Karpas-422 (cell line): ENCODE results near the gene PCIF1. TPM values are rescaled to one million over a fixed set of nuclear protein-coding genes. Genes with fewer than 3 reads are reported as not detected.

ENCODE experiments used
- DNase-seq: peaks from one replicate; pipeline ENCODE4 v3.0.0-alpha.2; 2015
- H2AFZ ChIP-seq: fragments of 200-600 bp; sonication (generic); 2 replicates; pipeline ENCODE4 v1.6.1; 2014; ENCODE audit warnings: antibody characterized with exemption, low read length, mixed read lengths
- H3K27ac ChIP-seq: fragments of 200-600 bp; sonication (generic); 2 replicates; pipeline ENCODE4 v1.5.1; 2014; ENCODE audit warnings: mild to moderate bottlenecking, low read length, moderate library complexity
- H3K27me3 ChIP-seq: fragments of 200-600 bp; sonication (generic); 2 replicates; pipeline ENCODE4 v1.6.1; 2014; ENCODE audit warnings: low read length, mixed read lengths
- H3K36me3 ChIP-seq: fragments of 200-600 bp; sonication (generic); 2 replicates; pipeline ENCODE4 v1.6.1; 2014; ENCODE audit warnings: low read length, mixed read lengths; ENCODE audit not compliant: insufficient read depth
- H3K4me1 ChIP-seq: fragments of 200-600 bp; sonication (generic); 2 replicates; pipeline ENCODE4 v1.6.1; 2014; ENCODE audit warnings: mild to moderate bottlenecking, low read length, mixed read lengths
- H3K4me2 ChIP-seq: fragments of 200-600 bp; sonication (generic); 2 replicates; pipeline ENCODE4 v1.6.1; 2014; ENCODE audit warnings: low read length, low read depth, mild to moderate bottlenecking; ENCODE audit not compliant: poor library complexity, severe bottlenecking
- H3K4me3 ChIP-seq: fragments of 200-600 bp; sonication (generic); 2 replicates; pipeline ENCODE4 v1.5.1; 2014; ENCODE audit warnings: mild to moderate bottlenecking, antibody characterized with exemption, low read length, mixed read lengths
- H3K79me2 ChIP-seq: fragments of 200-600 bp; sonication (generic); 2 replicates; pipeline ENCODE4 v1.6.1; 2014; ENCODE audit warnings: mild to moderate bottlenecking, low read length, mixed read lengths
- H3K9ac ChIP-seq: fragments of 200-600 bp; sonication (generic); 2 replicates; pipeline ENCODE4 v1.6.0; 2014; ENCODE audit warnings: low read length
- H3K9me2 ChIP-seq: fragments of 200-600 bp; sonication (generic), shearing (Covaris generic); replicated peaks from 2 replicates; pipeline ENCODE4 v1.6.0; 2014; ENCODE audit warnings: mild to moderate bottlenecking, low read length, moderate library complexity; ENCODE audit not compliant: insufficient read depth
- H3K9me3 ChIP-seq: fragments of 300-700, 200-600 bp; sonication (generic); 2 replicates; pipeline ENCODE4 v1.6.1; 2014; ENCODE audit warnings: low read length, mixed read lengths
- H4K20me1 ChIP-seq: fragments of 200-600 bp; sonication (generic); 2 replicates; pipeline ENCODE4 v1.6.1; 2014; ENCODE audit warnings: mild to moderate bottlenecking, antibody characterized with exemption, low read length, low read depth; ENCODE audit not compliant: insufficient read depth
- total RNA-seq: library from RNA; depleted of rRNA; stranded (reverse); fragments of >200 nt; shearing (Covaris generic); gene quantifications from 2 replicates; pipeline ENCODE4 v1.2.3, GENCODE V29; 2014; ENCODE audit warnings: low replicate concordance

Gene PCIF1
- total RNA-seq, 1 experiment from 2014 or later: 12.0 TPM

DNA sequence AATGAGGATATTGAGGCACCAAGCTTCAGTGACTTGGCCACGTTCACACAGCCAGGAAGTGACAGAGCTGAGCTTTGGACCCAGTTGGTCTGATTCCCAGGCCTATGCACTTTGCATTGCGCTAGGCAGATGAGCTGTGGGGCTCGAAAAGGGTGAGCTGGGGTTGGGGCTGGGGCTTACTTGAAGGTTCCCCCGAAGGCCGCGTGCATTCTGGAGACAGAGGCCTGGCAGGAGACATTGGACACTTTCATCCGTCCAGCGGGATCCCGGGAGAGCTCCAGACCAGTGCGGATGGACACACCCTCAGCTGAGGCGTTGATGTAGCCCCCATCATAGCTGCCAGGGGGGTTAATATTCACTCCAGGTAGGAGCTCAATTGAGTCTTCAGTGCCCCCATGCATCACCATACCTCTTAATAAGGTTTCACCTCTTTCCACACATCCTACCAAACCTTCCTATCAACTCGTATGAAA, 25.1 kb upstream of the PCIF1 start:
- no peak overlapping the region for H3K9ac ChIP-seq
- H3K27me3 ChIP-seq: no peaks in the 10 kb centered on the region
- H3K4me2 ChIP-seq: peak overlapping the region; percentile 59
- peaks cover 50% of the 10 kb centered on the region for H3K4me1 ChIP-seq
- H3K9me3 ChIP-seq: no peaks in the 10 kb centered on the region
- H3K27ac ChIP-seq: no peak overlapping the region
- no peak for DNase-seq
- H2AFZ ChIP-seq: no peak overlapping the region
- H4K20me1 ChIP-seq: no peaks in the 10 kb centered on the region
- H3K4me3 ChIP-seq: peak overlapping the region; percentile 58; the same call in 1 of the 2 replicates
- H3K79me2 ChIP-seq: no peaks in the 10 kb centered on the region
- no peaks in the 10 kb centered on the region for H3K9me2 ChIP-seq
- H3K36me3 ChIP-seq: no peaks in the 10 kb centered on the region

DNA sequence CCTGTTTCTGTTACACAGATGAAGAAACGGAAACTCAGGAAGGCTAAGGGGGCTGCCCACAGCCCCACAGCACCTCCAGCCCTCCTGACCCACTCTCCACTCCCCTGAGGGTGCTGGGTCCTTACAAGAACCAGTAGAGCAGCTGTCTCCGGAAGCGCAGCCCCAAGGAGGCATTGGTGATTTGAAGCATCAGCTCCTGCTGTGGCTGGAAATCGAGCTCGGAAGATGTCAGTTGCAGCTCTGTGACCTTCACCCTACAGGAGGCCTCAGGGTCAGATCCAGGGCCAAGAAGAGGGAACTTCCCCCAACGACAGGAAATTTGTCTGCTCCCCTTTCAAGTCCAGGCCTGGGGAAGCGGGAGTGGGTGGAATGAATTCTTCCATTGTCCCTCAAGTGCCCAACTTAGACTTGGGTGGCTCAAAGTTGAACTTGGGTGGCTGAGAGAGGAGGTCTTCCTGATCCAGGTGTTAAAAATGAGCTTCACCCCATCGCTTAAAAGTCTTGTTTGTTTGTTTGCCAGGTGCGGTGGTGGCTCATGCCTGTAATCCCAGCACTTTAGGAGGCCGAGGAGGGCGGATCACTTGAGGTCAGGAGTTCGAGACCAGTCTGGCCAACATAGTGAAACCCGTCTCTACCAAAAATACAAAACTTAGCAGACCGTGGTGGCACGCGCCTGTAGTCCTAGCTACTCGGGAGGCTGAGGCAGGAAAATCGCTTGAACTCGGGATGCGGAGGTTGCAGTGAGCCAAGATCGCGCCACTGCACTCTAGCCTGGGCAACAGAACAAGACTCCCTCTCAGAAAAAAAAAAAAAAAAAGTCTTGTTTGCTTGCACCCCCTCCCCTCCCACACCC, 24.4 kb upstream of the PCIF1 start:
- H3K4me3 ChIP-seq: peak overlapping the region; percentile 58; the same call in 1 of the 2 replicates

DNA sequence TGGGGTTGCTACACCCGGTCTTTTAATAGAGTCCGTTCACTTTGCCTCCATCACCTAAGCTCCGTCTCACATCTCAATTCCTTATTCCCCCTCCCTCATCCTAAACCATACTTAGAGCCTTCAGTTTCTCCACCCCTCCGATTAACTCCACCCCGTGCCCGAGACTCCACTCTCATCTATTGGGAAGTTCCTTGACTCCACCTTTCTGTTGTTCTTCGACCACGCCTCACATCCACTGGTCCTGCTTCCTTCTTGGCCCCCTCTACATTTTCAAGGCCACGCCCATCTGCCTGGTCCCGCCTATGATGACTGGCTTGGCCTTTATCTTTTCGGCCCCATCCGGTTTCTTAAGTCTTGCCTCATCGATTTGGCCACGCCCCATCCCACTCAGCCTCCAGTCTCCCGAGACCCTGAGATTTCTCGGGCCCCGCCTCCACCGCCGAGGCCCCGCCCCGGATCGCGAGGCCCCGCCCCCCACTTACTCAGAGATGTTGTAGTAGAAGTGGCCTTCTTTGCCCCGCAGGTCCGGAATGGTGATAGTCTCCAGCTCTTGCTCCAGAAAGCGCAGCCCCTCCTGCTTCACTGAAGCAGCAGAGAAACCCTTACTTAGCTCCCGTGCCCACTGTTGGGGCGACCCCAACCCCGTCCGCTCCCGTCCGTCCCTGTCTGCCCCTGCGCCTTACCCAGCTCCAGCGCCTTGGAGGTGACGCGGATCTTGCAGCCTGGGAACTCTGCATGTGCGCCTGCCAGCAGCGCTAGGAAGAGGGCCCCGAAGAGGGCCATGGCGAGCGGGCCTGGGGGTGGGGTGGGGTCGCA, 23.6 kb upstream of the PCIF1 start:
- Histone ChIP-seq H3K4me3 (peak overlapping the region; percentile 58; the same call in 1 of the 2 replicates), H3K4me2 (peak overlapping the region; percentile 59), H3K9ac (peak overlapping the region; percentile 48), H3K9me2 (no peaks in the 10 kb centered on the region), H3K27me3 (no peaks in the 10 kb centered on the region), H3K79me2 (no peaks in the 10 kb centered on the region), H3K9me3 (no peaks in the 10 kb centered on the region), H3K4me1 (peaks cover 38% of the 10 kb centered on the region), H3K27ac (no peak overlapping the region), H4K20me1 (no peaks in the 10 kb centered on the region), H3K36me3 (no peaks in the 10 kb centered on the region), H2AFZ (peak overlapping the region; percentile 53; the same call in 1 of the 2 replicates)
- DNase-seq: peak; percentile 100

More for the DNA sequence above, 24.4 kb upstream of the PCIF1 start:
- peaks cover 46% of the 10 kb centered on the region for H3K4me1 ChIP-seq
- peak overlapping the region; percentile 53; the same call in 1 of the 2 replicates for H2AFZ ChIP-seq
- H3K36me3 ChIP-seq: no peaks in the 10 kb centered on the region
- no peaks in the 10 kb centered on the region for H3K79me2 ChIP-seq
- no peak for DNase-seq
- no peaks in the 10 kb centered on the region for H3K27me3 ChIP-seq
- no peak overlapping the region for H3K27ac ChIP-seq
- H3K4me2 ChIP-seq: peak overlapping the region; percentile 59
- H4K20me1 ChIP-seq: no peaks in the 10 kb centered on the region
- no peaks in the 10 kb centered on the region for H3K9me2 ChIP-seq
- H3K9ac ChIP-seq: peak overlapping the region; percentile 48
- H3K9me3 ChIP-seq: no peaks in the 10 kb centered on the region

DNA sequence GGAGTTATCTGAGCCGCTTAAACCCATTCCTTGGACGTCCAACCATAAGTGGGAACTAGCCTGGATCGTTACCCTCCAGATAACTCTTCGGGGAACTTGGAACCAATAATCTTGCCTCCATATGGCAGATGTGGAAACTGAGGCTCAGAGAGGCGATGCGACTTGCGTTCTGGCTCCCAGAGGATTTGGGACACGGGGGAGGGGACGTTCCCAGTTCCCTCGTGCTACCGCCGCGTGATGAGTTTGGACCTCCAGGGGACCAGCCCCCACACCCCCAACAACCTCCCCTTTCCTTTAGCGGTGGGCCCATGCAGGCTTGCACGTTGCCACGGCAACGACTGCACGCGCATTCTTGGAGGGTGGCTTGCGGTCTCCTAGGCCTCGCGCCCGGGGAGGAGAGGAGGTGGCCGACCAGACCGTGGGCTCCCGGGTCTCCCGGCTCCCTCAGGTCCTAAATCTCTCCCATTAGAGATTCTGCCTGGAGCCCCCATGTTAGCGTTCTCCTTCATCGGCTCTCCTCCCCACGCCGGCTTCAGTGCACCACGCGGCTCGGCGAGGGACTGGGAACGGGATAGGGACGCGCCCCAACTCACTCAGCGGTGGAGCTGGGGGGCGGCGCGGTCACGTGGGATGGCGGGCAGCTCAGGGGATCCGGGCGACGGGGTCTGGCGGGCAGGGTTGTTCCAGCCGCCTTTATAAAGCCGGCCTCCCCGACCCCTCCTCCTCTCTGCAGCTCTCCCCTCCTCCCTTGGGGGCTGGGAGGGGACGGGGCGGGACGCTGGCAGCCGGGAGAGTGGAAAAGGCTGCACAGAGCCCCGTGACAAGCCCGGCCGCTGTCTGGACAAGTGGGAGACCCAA, 22.8 kb upstream of the PCIF1 start, which contains the start of gene PLTP:
PLTP (minus strand) TSS at position 670 of the 858 bp plus-strand sequence. CDS start 703 bp downstream, outside the sequence.
- H3K27me3 ChIP-seq: no peaks in the 10 kb centered on the region
- H4K20me1 ChIP-seq: no peaks in the 10 kb centered on the region
- H3K4me1 ChIP-seq: peaks cover 38% of the 10 kb centered on the region
- peak within 1 kb of the TSS; percentile 94 for H2AFZ ChIP-seq
- H3K9me2 ChIP-seq: no peaks in the 10 kb centered on the region
- H3K27ac ChIP-seq: no peak within 1 kb of the TSS
- H3K9ac ChIP-seq: peak within 1 kb of the TSS; percentile 43
- peak within 1 kb of the TSS; percentile 38 for H3K4me2 ChIP-seq
- DNase-seq: peak; percentile 53
- peak within 1 kb of the TSS; percentile 35; the same call in 1 of the 2 replicates for H3K4me3 ChIP-seq
- H3K9me3 ChIP-seq: no peaks in the 10 kb centered on the region
- H3K36me3 ChIP-seq: no peaks in the 10 kb centered on the region
- no peaks in the 10 kb centered on the region for H3K79me2 ChIP-seq

DNA sequence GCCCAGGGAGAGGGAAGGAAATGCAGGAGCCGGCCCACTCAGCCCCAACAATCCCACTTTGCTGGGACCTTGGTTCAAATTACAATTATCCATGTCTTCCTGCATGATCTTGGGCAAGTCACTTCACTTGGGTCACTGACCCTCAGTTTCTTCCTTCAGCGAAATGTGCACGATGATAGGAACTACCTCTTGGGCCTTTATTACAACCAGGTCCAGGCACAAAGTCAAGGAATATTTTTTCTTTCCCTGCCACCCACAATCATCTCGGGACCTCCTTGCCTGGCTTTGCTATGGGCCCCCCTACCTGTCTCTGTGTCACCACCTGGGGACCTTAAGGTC, 22.2 kb upstream of the PCIF1 start:
- peak overlapping the region; percentile 38 for H3K4me2 ChIP-seq

DNA sequence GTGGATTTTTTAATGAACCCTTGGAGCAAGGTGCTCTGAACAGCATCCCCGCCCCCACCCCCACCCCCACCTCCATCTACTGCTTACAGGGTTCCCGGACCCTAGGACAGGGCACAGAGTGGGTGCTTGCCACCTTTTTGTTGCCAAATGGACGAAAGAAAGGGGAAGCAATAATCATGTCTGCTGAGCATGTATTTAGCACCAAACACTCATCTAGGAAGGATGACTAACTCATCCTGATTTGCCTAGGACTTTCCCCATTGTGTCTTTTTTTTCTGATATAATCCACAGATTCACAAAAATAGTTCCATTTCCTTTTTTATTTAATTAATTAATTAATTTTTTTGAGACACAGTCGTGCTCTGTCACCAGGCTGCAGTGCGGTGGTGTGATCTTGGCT, 21.4 kb upstream of the PCIF1 start:
- H4K20me1 ChIP-seq: no peaks in the 10 kb centered on the region
- H3K4me3 ChIP-seq: no peak overlapping the region
- no peaks in the 10 kb centered on the region for H3K27me3 ChIP-seq
- H3K36me3 ChIP-seq: no peaks in the 10 kb centered on the region
- peak overlapping the region; percentile 38 for H3K4me2 ChIP-seq
- no peaks in the 10 kb centered on the region for H3K9me3 ChIP-seq
- H3K79me2 ChIP-seq: no peaks in the 10 kb centered on the region
- no peaks in the 10 kb centered on the region for H3K9me2 ChIP-seq
- H3K4me1 ChIP-seq: peaks cover 38% of the 10 kb centered on the region
- no peak for DNase-seq
- H2AFZ ChIP-seq: no peak overlapping the region
- no peak overlapping the region for H3K9ac ChIP-seq
- no peak overlapping the region for H3K27ac ChIP-seq

More for the DNA sequence above, 22.2 kb upstream of the PCIF1 start:
- Histone ChIP-seq H3K4me3 (peak overlapping the region; percentile 30; the same call in 1 of the 2 replicates), H3K27ac (no peak overlapping the region), H3K79me2 (no peaks in the 10 kb centered on the region), H4K20me1 (no peaks in the 10 kb centered on the region), H2AFZ (peak overlapping the region; percentile 94), H3K27me3 (no peaks in the 10 kb centered on the region), H3K9me3 (no peaks in the 10 kb centered on the region), H3K36me3 (no peaks in the 10 kb centered on the region), H3K4me1 (peaks cover 38% of the 10 kb centered on the region), H3K9ac (peak overlapping the region; percentile 32), H3K9me2 (no peaks in the 10 kb centered on the region)
- no peak for DNase-seq

- H3K9me3 ChIP-seq: no peaks in the 10 kb centered on the region
- H3K79me2 ChIP-seq: no peaks in the 10 kb centered on the region
- H3K4me2 ChIP-seq: no peak overlapping the region
- peaks cover 9% of the 10 kb centered on the region for H3K4me1 ChIP-seq
- DNase-seq: no peak
- no peak overlapping the region for H3K27ac ChIP-seq
- H2AFZ ChIP-seq: no peak overlapping the region
- no peaks in the 10 kb centered on the region for H3K9me2 ChIP-seq
- no peaks in the 10 kb centered on the region for H3K27me3 ChIP-seq
- no peak overlapping the region for H3K4me3 ChIP-seq
- no peaks in the 10 kb centered on the region for H4K20me1 ChIP-seq
- H3K9ac ChIP-seq: no peak overlapping the region
- no peaks in the 10 kb centered on the region for H3K36me3 ChIP-seq
Observed at GRCh38 chr20:45917790-45918141, 16.7 kb upstream of the PCIF1 start.
